ENCODE results near the gene SUZ12.

DNA sequence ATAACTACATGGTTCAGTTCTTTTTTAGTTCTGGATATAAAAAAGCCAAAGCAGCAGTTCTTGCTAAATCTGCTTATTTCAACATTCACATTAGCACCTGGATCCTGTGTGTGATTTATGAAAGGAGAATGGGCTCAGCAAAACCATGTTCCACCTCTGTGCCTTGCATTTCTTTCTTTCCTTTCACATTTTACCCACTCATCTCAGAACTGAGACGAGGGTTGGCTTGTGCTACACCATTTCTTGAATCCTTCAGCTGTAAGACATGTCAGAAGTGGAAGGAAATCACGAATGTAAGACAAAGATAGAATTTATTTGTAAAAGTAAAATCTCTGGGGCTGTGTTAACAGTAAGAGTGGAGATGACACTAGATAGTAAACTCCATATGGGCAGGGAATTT is 34.1 kb upstream of the SUZ12 start:
- TF ChIP-seq, protein P1, sequence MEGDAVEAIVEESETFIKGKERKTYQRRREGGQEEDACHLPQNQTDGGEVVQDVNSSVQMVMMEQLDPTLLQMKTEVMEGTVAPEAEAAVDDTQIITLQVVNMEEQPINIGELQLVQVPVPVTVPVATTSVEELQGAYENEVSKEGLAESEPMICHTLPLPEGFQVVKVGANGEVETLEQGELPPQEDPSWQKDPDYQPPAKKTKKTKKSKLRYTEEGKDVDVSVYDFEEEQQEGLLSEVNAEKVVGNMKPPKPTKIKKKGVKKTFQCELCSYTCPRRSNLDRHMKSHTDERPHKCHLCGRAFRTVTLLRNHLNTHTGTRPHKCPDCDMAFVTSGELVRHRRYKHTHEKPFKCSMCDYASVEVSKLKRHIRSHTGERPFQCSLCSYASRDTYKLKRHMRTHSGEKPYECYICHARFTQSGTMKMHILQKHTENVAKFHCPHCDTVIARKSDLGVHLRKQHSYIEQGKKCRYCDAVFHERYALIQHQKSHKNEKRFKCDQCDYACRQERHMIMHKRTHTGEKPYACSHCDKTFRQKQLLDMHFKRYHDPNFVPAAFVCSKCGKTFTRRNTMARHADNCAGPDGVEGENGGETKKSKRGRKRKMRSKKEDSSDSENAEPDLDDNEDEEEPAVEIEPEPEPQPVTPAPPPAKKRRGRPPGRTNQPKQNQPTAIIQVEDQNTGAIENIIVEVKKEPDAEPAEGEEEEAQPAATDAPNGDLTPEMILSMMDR (IDR thresholded peaks at IDR 0.05), result no peak
- no peak for TF ChIP-seq EZH2phosphoT487 (IDR thresholded peaks at IDR 0.05)

Measured in neural progenitor cell (in vitro differentiated cells).